ENCODE results near the gene PPM1D.
"Not testable (repeated sequence)": the region's sequence is repeated elsewhere in the genome, so short reads cannot be mapped to it uniquely, and the experiment has no call there.

Gene PPM1D

DNA sequence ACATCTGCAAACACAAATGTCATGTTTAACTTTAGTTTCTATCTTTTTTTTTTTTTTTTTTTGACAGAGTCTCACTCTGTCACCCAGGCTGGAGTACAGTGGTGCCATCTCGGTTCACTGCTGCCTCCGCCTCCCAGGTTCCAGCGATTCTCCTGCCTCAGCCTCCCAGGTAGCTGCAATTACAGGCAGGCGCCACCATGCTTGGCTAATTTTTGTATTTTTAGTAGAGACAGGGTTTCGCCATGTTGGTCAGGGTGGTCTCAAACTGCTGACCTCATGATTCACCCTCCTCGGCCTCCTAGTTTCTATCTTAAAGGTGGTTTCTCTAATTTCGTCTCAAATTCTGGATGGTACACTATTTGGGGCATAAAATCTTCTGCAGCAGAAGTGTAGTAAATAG lies 5.8 kb upstream of the PPM1D start:
- not testable (repeated sequence) for DNase-seq

DNA sequence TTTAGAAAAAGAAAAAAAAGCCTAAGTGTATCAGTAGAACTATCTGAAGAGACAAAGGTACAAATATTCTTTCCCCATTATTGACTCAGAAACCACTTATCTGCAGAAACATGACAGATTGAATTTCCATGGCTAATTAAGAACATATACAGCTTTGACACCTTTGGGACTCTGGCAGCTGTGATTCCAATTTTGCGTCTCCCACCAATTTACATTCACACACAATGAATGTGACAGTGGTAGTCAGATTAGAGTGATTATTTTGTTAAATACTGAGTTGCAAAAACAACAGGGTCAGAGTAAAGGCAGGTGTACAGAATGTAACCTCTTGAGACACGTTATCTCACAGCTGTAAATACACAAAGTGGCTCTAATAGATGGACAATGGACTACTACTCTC lies 5.3 kb upstream of the PPM1D start:
- no peak for DNase-seq

DNA sequence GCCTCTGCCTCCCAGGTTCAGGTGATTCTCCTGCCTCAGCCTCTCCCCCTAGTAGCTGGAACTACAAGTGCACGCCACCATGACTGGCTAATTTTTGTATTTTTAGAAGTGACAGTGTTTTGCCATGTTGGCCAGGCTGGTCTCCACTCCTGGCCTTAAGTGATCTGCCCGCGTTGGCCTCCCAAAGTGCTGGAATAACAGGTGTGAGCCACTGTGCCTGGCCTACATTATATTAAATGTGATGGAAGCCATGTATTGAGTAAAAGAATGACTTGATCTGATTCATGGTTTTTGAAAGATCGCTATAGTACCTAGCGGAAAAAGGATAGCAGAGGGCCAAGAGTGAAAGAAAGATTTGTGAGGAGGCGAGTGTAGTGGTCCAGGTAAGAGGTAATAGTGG lies 2.7 kb upstream of the PPM1D start:
- DNase-seq = no peak

DNA sequence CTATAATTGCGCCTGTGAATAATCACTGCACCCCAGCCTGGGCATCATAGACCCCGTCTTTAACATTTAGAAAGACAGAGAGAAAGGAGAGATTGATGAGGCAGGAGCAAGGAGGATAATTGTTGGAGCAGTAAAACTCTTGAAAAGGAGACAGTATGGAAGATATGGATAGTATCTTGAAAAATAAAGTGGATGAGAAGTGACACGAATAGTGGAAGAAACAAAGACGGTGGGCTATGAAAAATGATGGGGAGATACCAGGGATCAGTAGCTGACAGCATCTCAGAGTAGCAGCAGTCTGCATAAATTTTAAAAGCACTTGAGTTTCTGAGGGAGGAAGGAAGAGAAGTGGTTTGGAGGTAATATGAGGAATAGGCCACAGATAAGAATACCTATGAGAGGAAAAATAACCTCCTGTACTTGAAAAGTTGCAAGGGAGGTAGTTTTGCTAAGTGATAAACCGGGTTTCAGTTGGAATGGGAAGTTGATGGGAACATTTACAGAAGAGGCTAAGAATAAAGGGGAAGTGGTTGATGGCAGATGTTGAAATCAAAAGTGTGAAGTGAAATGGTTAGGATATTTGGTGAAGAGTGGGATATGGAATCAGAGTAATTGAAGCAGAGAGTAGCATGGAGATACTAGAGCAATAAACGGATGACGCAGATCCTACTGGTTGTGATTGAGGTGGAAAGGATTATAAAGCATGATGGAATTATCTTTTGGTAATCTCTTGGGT lies 1.8 kb upstream of the PPM1D start:
- peak in 1 of 14 donors; percentile 5 for DNase-seq

DNA sequence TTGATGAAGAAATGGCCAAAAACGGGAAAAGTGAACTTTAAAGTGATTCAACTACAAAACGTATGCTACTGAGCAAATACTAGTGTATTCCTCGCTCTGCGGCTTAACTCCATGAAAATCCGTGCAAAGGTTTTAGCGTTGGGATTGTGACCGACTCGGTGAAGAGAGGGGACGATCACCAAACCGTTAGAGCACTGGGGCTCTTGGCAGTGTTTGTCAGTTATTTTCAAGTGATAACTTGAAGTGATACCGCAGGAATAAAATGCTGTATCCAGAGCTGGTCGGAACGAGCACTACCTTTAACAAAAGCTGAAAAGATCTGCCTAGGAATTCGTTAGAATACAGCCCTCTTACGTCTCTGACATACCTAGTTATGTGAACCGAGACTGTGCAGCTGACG lies 773 bp upstream of the PPM1D start:
- peak in 3 of 14 donors; percentile 36 to 46 (median 42) for DNase-seq

DNA sequence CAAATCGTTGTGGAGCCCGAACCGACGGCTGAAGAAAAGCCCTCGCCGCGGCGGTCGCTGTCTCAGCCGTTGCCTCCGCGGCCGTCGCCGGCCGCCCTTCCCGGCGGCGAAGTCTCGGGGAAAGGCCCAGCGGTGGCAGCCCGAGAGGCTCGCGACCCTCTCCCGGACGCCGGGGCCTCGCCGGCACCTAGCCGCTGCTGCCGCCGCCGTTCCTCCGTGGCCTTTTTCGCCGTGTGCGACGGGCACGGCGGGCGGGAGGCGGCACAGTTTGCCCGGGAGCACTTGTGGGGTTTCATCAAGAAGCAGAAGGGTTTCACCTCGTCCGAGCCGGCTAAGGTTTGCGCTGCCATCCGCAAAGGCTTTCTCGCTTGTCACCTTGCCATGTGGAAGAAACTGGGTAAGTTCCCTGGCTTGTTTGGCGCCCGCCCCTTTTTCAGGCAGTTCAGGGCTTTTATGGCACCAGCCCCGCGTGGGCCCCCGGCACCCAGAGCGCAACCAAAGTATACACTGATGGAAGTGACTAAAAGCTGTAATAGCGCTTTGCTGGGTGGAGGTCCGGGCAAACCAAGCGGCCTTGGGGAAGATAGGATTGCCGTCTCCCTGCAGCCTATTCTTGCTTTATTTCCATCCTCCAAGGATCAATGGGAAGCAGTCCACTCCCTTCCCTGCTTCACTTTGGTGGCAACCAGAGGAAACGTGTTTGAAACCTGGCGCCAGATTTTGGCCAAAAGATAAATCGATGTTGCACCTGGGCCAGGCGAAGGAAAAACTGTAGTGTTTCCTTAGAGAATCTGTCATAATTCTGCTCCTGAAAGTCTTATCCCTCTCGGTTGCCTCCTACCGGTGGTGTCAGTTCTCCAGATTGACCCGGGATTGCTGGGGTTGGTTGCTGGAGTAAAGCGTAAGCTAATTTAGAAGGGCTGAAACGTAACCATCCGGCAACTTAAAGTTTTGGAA lies 775 bp downstream of the PPM1D start:
- DNase-seq = peak in 12 of 14 donors; percentile 35 to 79 (median 68)

DNA sequence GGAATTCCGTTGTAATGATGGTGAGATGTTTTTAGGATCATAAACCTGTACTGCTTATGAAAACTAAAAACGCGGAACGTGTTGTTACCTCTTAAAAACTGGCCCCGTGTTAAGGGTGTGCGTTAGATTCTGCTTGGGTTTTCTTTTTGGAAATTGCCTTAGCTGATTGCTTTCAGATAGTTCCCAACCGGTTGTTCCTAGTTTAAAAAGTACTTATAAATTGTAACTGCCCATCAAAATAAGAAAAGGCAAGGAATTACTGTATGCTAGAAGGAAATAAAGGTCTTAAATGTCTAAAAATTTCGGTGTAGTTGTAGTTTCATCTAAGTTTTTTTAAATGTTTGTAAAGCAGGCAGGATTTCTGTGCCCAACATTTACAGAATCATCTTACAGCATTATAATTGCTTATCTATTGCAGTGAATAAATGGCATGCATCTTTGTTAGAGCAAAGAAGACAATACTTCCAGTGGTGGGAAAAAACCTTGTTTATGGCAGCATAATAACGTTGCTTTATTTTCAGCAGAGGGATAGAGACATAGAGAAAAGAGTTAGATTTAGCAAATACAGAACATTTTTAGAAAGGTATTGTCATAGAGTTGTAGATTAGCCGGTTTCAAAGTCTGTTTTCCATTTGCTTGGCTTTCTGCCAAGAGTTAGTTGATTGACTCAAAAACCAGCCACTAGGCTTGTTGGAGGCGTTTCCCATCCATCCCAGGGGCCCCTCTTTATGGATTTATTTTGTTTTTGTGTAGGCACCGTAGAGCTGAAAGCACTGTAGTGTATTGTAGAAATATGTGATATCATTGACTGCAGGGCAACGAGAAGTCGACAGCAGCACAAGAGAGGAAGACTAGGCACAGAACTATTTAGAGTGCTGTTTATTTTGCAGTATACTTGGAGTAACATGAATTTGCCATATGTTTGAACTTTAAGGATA lies 1.7 kb downstream of the PPM1D start:
- peak in 9 of 14 donors; percentile 10 to 84 (median 30) for DNase-seq

DNA sequence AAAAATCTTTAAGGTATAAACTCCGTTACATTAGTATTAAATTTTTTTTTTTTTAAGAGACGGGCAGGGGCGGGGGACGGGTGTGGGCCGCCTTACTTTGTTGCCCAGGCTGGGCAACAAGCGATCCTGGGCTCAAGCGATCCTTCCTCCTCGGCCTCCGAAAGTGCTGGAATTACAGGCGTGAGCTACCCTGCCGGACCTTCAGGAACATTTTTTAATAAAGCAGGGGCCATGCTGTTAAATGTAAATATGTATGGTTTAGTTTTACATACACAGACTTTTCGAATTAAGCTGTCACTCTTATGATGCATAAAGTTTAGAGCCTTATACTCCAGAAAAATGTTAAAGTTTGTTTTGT lies 2.4 kb downstream of the PPM1D start:
- DNase-seq = peak in 3 of 14 donors; percentile 22 to 48 (median 35)

DNA sequence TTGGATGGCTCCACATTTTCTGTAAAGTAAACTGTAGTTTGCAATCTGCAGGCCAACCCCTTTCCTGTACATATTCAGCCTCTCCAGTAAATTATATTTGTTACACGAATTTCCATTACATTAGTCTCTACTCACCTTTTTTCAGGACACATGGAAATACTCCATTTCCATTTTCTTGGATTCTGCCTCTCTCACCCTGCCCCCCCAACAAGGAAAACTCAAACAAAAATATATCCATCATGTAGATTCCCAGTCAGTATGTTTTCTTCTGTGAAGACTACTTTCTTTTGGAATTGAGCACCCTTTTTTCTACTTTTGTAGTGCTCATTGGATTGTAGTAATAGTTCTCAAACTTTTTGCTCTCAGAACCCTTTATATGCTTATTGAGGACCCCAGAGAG lies 2.9 kb downstream of the PPM1D start:
- DNase-seq = no peak

DNA sequence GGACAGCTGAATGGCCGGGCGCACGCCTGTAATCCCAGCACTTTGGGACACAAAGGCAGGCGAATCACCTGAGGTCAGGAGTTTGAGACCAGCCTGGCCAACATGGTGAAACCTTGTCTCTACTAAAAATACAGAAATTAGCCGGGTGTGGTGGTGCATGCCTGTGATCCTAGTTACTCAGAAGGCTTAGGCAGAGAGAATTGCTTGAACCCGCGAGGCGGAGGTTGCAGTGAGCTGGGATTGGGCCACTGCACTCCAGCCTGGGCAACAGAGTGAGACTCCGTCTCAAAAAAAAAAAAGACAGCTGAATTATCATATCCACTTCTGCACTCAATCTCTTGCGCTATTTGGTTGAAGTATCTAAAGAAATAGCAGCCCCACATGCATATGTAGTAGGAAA lies 3.5 kb downstream of the PPM1D start:
- DNase-seq = peak in 1 of 14 donors; percentile 2

DNA sequence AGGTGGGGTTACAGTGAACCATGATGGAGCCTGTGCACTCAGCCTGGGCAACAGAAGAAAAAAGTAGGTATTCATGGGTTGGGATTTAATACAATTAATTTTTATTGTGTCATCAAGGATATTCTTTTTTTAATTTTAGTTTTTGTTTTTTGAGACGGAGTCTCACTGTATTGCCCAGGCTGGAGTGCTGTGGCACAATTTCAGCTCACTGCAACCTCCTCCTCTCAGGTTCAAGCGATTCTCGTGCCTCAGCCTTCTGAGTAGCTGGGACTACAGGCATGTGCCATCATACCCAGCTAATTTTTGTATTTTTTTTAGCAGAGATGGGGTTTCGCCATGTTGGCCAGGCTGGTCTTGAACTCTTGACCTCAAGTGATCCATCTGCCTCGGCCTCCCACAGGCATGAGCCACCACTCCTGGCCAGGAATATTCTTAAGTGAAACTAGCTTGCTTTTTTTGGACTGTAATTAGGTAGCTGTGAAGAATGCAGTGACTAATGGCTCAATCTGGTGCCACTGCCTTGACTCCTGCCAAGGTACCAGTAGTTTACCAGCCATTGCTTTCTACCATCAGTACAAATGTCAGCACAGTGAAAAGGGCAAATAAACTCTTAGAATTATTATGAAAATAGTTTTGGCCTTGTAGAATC lies 4.8 kb downstream of the PPM1D start:
- DNase-seq = peak in 5 of 14 donors; percentile 2 to 86 (median 8)

DNA sequence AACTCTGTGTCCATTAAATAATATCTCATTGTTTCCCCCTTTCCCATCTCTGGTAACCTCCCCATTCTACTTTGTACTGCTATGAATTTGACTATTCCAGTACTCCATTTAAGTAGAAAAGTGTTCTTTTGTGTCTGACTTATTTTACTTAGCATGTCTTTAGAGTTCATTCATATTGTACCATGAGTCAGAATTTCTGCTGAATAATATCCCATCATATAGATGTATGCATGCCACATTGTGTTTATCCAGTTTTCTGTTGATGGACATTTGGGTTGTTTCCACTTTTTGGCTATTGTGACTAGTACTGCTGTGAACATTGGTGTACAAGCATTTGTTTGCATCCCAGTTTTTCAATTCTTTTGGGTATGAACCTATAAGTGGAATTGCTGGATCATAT lies 6.0 kb downstream of the PPM1D start:
- DNase-seq = peak in 1 of 14 donors; percentile 10

DNA sequence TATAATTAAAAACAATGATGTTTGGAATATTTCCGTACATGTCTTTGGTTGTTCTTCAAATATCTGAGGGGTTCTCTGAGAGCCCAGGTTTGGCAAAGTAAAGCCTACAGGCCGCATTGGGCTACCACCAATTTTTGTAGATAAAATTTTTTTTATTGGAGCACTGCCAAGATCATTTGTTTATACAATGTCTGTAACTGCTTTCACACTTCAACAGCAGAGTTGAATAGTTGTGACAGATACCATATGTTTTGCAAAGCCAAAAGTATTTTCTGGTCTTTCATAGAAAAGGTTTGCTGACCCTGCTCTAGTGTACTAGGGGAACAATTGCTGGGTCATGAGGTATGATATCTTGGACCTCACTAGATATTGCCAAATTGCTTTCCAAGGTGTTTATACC lies 10.5 kb downstream of the PPM1D start:
- DNase-seq = peak in 1 of 14 donors; percentile 75

DNA sequence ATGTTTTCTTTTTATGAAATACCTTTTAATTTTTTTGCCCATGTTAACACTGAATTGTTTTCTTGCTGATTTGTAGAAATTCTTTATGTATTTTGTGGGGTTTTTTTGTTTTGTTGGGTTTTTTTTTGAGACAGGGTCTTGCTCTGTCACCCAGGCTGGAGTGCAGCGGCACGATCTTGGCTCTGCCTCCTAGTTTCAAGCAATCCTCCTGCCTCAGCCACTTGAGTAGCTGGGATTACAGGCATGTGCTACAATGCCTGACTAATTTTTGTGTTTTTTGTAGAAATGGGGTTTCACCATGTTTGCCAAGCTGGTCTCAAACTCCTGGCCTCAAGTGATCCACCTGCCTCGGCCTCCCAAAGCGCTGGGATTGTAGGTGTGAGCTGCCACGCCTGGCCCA lies 11.3 kb downstream of the PPM1D start:
- not testable (repeated sequence) for DNase-seq

DNA sequence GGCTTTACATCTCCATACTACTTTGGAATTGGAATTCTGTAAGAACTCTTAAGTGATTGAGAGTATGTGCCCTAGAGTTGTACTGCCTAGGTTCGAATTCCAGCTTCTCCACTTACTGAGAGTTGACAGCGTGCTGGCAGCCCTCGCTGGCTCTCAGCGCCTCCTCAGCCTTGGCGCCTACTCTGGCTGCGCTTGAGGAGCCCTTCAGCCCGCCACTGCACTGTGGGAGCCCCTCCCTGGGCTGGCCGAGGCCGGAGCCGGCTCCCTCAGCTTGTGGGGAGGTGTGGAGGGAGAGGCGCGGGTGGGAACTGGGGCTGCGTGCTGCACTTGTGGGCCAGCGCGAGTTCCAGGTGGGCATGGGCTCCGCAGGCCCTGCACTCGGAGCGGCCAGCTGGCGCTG lies 13.3 kb downstream of the PPM1D start:
- DNase-seq = no peak

DNA sequence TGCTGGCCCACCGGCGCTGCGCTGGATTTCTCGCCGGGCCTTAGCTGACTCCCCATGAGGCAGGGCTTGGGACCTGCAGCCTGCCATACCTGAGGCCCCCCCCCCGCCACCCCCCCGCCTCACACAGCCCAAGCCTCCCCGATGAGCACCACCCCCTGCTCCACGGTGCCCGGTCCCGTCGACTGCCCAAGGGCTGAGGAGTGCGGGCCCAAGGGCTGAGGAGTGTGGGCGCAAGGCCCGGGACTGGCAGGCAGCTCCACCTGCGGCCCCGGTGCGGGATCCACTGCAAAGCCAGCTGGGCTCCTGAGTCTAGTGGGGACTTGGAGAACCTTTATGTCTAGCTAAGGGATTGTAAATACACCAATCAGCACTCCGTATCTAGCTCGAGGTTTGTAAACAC lies 13.8 kb downstream of the PPM1D start:
- DNase-seq = peak in 1 of 14 donors; percentile 14

DNA sequence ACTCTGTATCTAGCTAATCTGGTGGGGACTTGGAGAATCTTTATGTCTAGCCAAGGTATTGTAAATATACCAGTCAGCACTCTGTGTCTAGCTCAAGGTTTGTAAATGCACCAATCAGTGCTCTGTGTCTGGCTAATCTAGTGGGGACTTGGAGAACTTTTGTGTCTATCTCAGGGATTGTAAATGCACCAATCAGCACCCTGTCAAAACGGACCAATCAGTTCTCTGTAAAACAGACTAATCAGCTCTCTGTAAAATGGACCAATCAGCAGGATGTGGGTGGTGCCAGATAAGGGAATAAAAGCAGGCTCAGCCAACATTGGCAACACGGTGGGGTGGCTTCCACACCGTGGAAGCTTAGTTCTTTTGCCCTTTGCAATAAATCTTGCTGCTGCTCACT lies 14.3 kb downstream of the PPM1D start:
- DNase-seq = not testable (repeated sequence)

DNA sequence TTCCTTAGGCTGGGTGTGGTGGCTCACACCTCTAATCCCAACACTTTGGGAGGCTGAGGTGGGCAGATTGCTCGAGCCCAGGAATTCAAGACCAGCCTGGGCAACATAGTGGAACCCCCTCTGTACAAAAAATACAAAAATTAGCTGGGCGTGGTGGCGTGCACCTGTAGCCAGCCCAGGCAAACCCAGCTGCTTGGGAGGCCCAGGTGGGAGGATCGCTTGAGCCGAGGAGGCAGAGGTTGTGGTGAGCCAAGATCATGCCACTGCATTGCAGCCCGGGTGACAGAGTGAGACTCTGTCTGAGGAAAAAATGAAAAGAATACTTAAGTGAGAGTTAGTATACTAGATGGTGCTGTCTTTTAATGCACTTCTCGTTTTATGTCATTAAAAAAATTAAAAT lies 15.1 kb downstream of the PPM1D start:
- DNase-seq = no peak

DNA sequence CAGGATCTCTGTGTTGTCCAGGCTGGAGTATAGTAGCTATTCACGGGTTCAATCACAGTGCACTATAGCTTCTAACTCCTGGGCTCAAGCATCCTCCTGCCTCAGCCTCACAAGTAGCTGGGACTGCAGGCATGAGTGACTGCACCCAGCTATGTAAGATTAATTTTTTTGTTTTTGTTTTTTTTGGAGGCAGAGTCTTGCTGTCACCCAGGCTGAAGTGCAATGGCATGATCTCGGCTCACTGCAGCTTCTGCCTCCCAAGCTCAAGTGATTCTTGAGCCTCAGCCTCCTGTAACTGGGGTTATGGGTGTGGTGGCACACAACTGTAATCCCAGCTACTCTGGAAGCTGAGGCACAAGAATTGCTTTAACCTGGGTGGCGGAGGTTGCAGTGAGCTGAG lies 15.8 kb downstream of the PPM1D start:
- DNase-seq = no peak

DNA sequence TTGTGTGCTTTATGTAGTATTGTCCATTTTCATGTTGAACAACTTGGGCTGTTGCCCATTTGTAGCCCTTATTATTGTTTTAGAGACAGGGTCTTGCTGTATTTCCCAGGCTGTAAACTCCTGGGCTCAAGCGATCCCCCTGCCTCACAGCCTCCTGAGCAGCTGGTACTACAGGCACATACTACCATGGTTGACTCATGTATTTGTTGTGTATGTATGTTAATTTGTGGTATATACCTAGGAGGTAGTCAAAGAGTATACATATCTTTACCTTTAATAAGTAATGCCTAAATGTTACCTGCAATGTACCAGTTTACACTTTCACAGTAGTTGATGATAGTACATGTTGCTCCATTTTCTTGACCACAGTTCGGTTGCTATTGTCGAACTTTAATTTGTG lies 18.1 kb downstream of the PPM1D start:
- no peak for DNase-seq

DNA sequence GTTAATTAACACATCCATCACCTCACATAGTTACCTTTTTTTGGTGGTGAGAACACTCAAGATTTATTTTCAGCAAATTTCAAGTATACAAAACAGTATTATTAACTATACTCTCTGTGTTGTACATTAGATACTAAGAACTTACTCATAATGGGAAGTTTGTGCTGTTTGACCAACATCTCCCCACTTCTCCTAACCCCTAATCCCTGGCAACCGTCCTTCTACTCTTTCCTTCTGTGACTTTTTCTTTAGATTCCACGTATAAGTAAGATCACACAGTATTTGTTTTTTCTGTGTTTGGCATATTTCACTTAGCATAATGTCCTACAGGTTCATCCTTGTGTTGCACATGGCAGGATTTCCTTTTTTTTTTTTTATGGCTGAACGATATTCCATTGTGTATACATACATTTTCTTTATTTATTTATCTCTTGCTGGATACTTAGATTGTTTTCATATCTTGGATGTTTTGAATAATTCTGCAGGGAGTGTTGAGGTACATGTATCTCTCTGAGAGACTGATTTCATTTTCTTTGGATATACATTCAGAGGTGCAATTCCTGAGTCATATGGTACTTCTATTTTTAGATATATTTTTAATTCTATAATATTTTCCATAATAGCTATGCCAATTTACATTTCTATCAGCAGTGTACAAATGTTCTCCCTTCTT lies 19.0 kb downstream of the PPM1D start:
- DNase-seq = no peak
